HG03045 (cell line): ENCODE data around the gene SERPINI1.

ENCODE experiments used
- ATAC-seq: cut with Tn5 transposase; IDR thresholded peaks from one replicate; pipeline ENCODE4 v1.9.1; 2021; ENCODE audit warnings: mild to moderate bottlenecking, moderate library complexity; ENCODE audit not compliant: unreplicated experiment

The SERPINI1 gene

GRCh38 chr3:167733961-167734497, 1.5 kb upstream of the SERPINI1 start:
- ATAC-seq: no peak

GRCh38 chr3:167734498-167735232, 856 bp upstream of the SERPINI1 start, which contains the start of gene PDCD10:
PDCD10 (minus strand) TSS chr3:167734892; CDS start chr3:167720157, 14,735 bp downstream.
- peak; percentile 91 for ATAC-seq

GRCh38 chr3:167736264-167736787, 805 bp downstream of the SERPINI1 start:
- ATAC-seq: no peak

- ATAC-seq: no peak
These were observed 1.5 kb downstream of the SERPINI1 start for GRCh38 chr3:167736997-167737396.

GRCh38 chr3:167738037-167738436, 2.5 kb downstream of the SERPINI1 start:
- no peak for ATAC-seq

GRCh38 chr3:167739190-167739810, 3.8 kb downstream of the SERPINI1 start:
- ATAC-seq: no peak

GRCh38 chr3:167740961-167741587, 5.6 kb downstream of the SERPINI1 start:
- peak; percentile 88 for ATAC-seq

GRCh38 chr3:167742338-167742737, 6.8 kb downstream of the SERPINI1 start:
- no peak for ATAC-seq

- no peak for ATAC-seq
These were observed 8.3 kb downstream of the SERPINI1 start for GRCh38 chr3:167743799-167744198.

GRCh38 chr3:167749209-167749608, 13.7 kb downstream of the SERPINI1 start:
- no peak for ATAC-seq

GRCh38 chr3:167749728-167750127, 14.2 kb downstream of the SERPINI1 start:
- ATAC-seq: no peak

GRCh38 chr3:167750272-167750971, 14.9 kb downstream of the SERPINI1 start:
- peak; percentile 95 for ATAC-seq

- no peak for ATAC-seq
These were observed 18.5 kb downstream of the SERPINI1 start for GRCh38 chr3:167754049-167754448.

- no peak for ATAC-seq
These were observed 25.8 kb downstream of the SERPINI1 start for GRCh38 chr3:167761302-167761701.

GRCh38 chr3:167762296-167762695, 26.8 kb downstream of the SERPINI1 start:
- ATAC-seq: no peak

- ATAC-seq: no peak
These were observed 37.5 kb downstream of the SERPINI1 start for GRCh38 chr3:167772992-167773391.

- no peak for ATAC-seq
These were observed 38.1 kb downstream of the SERPINI1 start for GRCh38 chr3:167773584-167773983.

GRCh38 chr3:167776066-167776685, 40.7 kb downstream of the SERPINI1 start:
- no peak for ATAC-seq

- ATAC-seq: no peak
These were observed 41.8 kb downstream of the SERPINI1 start for GRCh38 chr3:167777356-167777755.

GRCh38 chr3:167780214-167780883, 44.8 kb downstream of the SERPINI1 start:
- no peak for ATAC-seq
